GM12878 (cell line): ENCODE results near the gene AQP5.

ENCODE experiments used
- ATF2 ChIP-seq: IDR thresholded peaks from 2 replicates; pipeline ENCODE4 v1.6.1; 2012; ENCODE audit warnings: low read length, inconsistent platforms
- CTCF ChIP-seq, 3 experiments: IDR thresholded peaks in 2 of 3; conservative IDR thresholded peaks in 1 of 3; 2 replicates each; pipeline ENCODE4 v1.5.1; 2011; ENCODE audit warnings: low read depth in 3 of 3, low read length in 3 of 3, mild to moderate bottlenecking in 3 of 3, control low read depth in 2 of 3, moderate library complexity in 2 of 3, inconsistent platforms in 1 of 3, mixed read lengths in 1 of 3; ENCODE audit not compliant: control insufficient read depth in 2 of 3, insufficient read depth in 1 of 3; ENCODE audit errors: extremely low read depth in 1 of 3
- KAT2A ChIP-seq: conservative IDR thresholded peaks from 2 replicates; pipeline ENCODE4 v1.6.1; 2011; ENCODE audit warnings: low read depth, low read length; ENCODE audit not compliant: control insufficient read depth
- KDM1A ChIP-seq: fragments of 200-600 bp; sonication (generic); IDR thresholded peaks from 2 replicates; pipeline ENCODE4 v1.6.1; 2016; ENCODE audit warnings: borderline replicate concordance
- MAX ChIP-seq: IDR thresholded peaks from 2 replicates; pipeline ENCODE4 v1.6.1; 2012; ENCODE audit warnings: low read depth, low read length, improper control_type of control experiment
- POLR2A ChIP-seq: IDR thresholded peaks from 2 replicates; pipeline ENCODE4 v1.6.1; 2011; ENCODE audit warnings: low read depth, mild to moderate bottlenecking, low read length
- POLR2AphosphoS5 ChIP-seq: IDR thresholded peaks from 2 replicates; pipeline ENCODE4 v1.6.1; 2011; ENCODE audit warnings: mild to moderate bottlenecking, low read length, inconsistent platforms
- SKIL ChIP-seq: fragments of 450-650 bp; IDR thresholded peaks from 2 replicates; pipeline ENCODE4 v1.6.1; 2017; ENCODE audit warnings: mild to moderate bottlenecking, low read depth, inconsistent platforms; ENCODE audit not compliant: poor library complexity, severe bottlenecking
- SMC3 ChIP-seq: IDR thresholded peaks from 2 replicates; pipeline ENCODE4 v1.6.1; 2011; ENCODE audit warnings: low read length, improper control_type of control experiment, borderline replicate concordance

GRCh38 chr12:49932023-49932422 lies 29.6 kb upstream of the AQP5 start:
- TF ChIP-seq CTCF (IDR thresholded peaks at IDR 0.05 in 2 of 3, conservative IDR thresholded peaks at IDR 0.05 in 1 of 3; ENCODE audit: control insufficient read depth in 2 of 3, extremely low read depth in 1 of 3, insufficient read depth in 1 of 3, low read depth in 3 of 3, low read length in 3 of 3) (no peak), POLR2A (no peak), POLR2AphosphoS5 (no peak), SKIL (no peak), ATF2 (no peak), KDM1A (no peak), MAX (no peak), KAT2A (no peak), SMC3 (no peak)
